ENCODE results near the gene REG1B. TPM values are rescaled to one million over a fixed set of nuclear protein-coding genes. Genes with fewer than 3 reads are reported as not detected.

REG1B gene
- total and polyA plus RNA-seq, 2 of the 4 experiments (the other 2 are of a cell fraction), result not detected

DNA sequence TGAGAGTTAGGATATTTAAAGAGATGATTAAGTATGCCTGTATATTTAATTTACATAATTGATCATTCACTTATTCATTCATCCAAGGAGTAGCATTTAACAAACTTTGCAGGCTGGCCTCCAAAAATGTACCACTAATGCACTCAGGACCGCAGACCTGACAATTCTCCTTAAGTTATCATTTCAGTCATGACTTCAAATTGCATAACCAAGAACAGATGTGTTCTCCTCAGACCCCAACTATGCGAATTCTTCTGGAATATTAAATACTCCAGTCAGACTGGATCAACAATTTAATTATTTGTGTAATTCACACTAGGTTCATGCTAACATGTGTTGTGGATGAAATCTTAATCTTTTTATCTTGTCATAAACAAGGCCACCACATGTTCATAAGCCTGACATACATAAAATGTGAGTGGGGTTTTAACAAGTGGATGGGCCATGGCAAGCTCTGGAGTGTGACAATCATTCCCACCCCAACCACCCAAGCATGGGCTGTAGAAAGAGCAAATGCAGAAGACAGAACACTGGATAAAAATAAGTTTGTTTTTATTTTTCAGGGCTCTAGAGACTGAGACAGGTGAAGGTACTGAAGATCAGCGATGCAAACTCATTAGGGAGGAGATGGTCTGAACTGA lies 3.2 kb downstream of the REG1B start:
- Histone ChIP-seq H3K56ac (ENCODE audit: extremely low read depth, insufficient read depth, low read length) (no peak overlapping the region), H4K20me1 (ENCODE audit: insufficient read depth, low read length) (no peaks in the 10 kb centered on the region), H3K9me1 (ENCODE audit: insufficient read depth, low read length) (no peaks in the 10 kb centered on the region), H3K4me3 (ENCODE audit: insufficient read depth, low read depth, low read length) (no peak overlapping the region), H2BK15ac (ENCODE audit: low read depth, low read length) (no peak overlapping the region), H3K4ac (ENCODE audit: low read depth, low read length) (no peak overlapping the region), H3K4me2 (ENCODE audit: low read depth, low read length) (no peak overlapping the region), H2AFZ (replicated peaks; ENCODE audit: low read length, poor library complexity) (no peak overlapping the region), H3K9ac (ENCODE audit: low read depth, low read length) (no peak overlapping the region), H3K4me1 (ENCODE audit: control insufficient read depth, insufficient read depth, low read length) (no peaks in the 10 kb centered on the region), H3K9me3 (ENCODE audit: control insufficient read depth, insufficient read depth, low read length) (peaks cover 9% of the 10 kb centered on the region), H2AK5ac (ENCODE audit: low read depth, low read length) (no peak overlapping the region), H2BK5ac (ENCODE audit: low read depth, low read length, poor library complexity, severe bottlenecking) (no peak overlapping the region), H2BK120ac (ENCODE audit: low read depth, low read length) (no peak overlapping the region), H3K27me3 (ENCODE audit: control insufficient read depth, insufficient read depth, low read length) (no peaks in the 10 kb centered on the region), H3K79me1 (ENCODE audit: low read depth in 1 of 2, low read length in 2 of 2) (no peaks in the 10 kb centered on the region), H3K23ac (ENCODE audit: low read depth, low read length) (no peak overlapping the region), H4K91ac (ENCODE audit: insufficient read depth, low read depth, low read length) (no peak overlapping the region), H3K27ac (ENCODE audit: insufficient read depth, low read length) (no peak overlapping the region), H3K14ac (replicated peaks; ENCODE audit: low read depth, low read length) (no peak overlapping the region), H2BK20ac (ENCODE audit: low read depth, low read length) (no peak overlapping the region), H3K36me3 (ENCODE audit: control insufficient read depth, insufficient read depth, low read length) (no peaks in the 10 kb centered on the region), H2AK9ac (replicated peaks; ENCODE audit: low read depth, low read length, poor library complexity) (no peak overlapping the region), H4K8ac (ENCODE audit: low read depth in 2 of 2, low read length in 2 of 2) (no peak overlapping the region), H4K5ac (ENCODE audit: low read depth, low read length) (no peak overlapping the region), H3K18ac (ENCODE audit: low read depth, low read length) (no peak overlapping the region)
- ChIA-PET CTCF (no interaction called here), POLR2A (ENCODE audit: unreplicated experiment) (no interaction called here)
- in situ Hi-C loops (cut with MboI; ENCODE audit: low sequenced_read_pairs), result no loop called here
- ATAC-seq (ENCODE audit: low read depth), result no peak
- dilution Hi-C loops (cut with HindIII; ENCODE audit: low sequenced_read_pairs, unreplicated experiment), result no loop called here
- WGBS, 2 experiments (ENCODE audit: extremely low coverage in 2 of 2, insufficient read length in 1 of 2), result 43% methylated on average over 1 of the region's 3 CpGs; no CpG with 5 or more reads in 1 of the 2 experiments
- no peak for DNase-seq
- no TSS peak for BruUV-seq (replicated peaks)
- intact Hi-C loops (cut with micrococcal nuclease), result no loop called here
- TF ChIP-seq, protein P1, sequence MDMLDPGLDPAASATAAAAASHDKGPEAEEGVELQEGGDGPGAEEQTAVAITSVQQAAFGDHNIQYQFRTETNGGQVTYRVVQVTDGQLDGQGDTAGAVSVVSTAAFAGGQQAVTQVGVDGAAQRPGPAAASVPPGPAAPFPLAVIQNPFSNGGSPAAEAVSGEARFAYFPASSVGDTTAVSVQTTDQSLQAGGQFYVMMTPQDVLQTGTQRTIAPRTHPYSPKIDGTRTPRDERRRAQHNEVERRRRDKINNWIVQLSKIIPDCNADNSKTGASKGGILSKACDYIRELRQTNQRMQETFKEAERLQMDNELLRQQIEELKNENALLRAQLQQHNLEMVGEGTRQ (IDR thresholded peaks at IDR 0.05; ENCODE audit: low read depth, low read length), result no peak
- no peak for TF ChIP-seq FOS (IDR thresholded peaks at IDR 0.05; ENCODE audit: low read depth, low read length)
- TF ChIP-seq RCOR1 (IDR thresholded peaks at IDR 0.05; ENCODE audit: insufficient replicate concordance, low read length), result no peak
- no peak for TF ChIP-seq CEBPB (IDR thresholded peaks at IDR 0.05; ENCODE audit: low read depth, low read length)
- no peak for TF ChIP-seq NFE2L2 (IDR thresholded peaks at IDR 0.05; ENCODE audit: low read depth, low read length)
- TF ChIP-seq, protein P2, sequence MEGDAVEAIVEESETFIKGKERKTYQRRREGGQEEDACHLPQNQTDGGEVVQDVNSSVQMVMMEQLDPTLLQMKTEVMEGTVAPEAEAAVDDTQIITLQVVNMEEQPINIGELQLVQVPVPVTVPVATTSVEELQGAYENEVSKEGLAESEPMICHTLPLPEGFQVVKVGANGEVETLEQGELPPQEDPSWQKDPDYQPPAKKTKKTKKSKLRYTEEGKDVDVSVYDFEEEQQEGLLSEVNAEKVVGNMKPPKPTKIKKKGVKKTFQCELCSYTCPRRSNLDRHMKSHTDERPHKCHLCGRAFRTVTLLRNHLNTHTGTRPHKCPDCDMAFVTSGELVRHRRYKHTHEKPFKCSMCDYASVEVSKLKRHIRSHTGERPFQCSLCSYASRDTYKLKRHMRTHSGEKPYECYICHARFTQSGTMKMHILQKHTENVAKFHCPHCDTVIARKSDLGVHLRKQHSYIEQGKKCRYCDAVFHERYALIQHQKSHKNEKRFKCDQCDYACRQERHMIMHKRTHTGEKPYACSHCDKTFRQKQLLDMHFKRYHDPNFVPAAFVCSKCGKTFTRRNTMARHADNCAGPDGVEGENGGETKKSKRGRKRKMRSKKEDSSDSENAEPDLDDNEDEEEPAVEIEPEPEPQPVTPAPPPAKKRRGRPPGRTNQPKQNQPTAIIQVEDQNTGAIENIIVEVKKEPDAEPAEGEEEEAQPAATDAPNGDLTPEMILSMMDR (conservative IDR thresholded peaks at IDR 0.05; ENCODE audit: low read depth, low read length), result no peak
- TF ChIP-seq MAFK (IDR thresholded peaks at IDR 0.05; ENCODE audit: low read depth, low read length), result no peak
- no peak for TF ChIP-seq POLR2A (IDR thresholded peaks at IDR 0.05; ENCODE audit: low read depth, low read length)
- TF ChIP-seq RAD21 (IDR thresholded peaks at IDR 0.05; ENCODE audit: low read length), result no peak
- no peak for TF ChIP-seq MXI1 (IDR thresholded peaks at IDR 0.05; ENCODE audit: borderline replicate concordance, low read depth, low read length)
- no peak for TF ChIP-seq SMC3 (IDR thresholded peaks at IDR 0.05; ENCODE audit: low read depth, low read length)
- TF ChIP-seq RFX5 (IDR thresholded peaks at IDR 0.05; ENCODE audit: low read depth, low read length), result no peak
- TF ChIP-seq, protein P3, sequence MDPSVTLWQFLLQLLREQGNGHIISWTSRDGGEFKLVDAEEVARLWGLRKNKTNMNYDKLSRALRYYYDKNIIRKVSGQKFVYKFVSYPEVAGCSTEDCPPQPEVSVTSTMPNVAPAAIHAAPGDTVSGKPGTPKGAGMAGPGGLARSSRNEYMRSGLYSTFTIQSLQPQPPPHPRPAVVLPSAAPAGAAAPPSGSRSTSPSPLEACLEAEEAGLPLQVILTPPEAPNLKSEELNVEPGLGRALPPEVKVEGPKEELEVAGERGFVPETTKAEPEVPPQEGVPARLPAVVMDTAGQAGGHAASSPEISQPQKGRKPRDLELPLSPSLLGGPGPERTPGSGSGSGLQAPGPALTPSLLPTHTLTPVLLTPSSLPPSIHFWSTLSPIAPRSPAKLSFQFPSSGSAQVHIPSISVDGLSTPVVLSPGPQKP (IDR thresholded peaks at IDR 0.05; ENCODE audit: borderline replicate concordance, low read depth, low read length), result no peak
- no peak for TF ChIP-seq BHLHE40 (IDR thresholded peaks at IDR 0.05; ENCODE audit: low read depth, low read length)
